HCT116 (cell line): ENCODE data around the gene SLC66A1. TPM values are rescaled to one million over a fixed set of nuclear protein-coding genes. Genes with fewer than 3 reads are reported as not detected.

Experiments
- ATAC-seq: fragments of 200-7000 bp; cut with Tn5 transposase; 2 replicates; pipeline ENCODE4 v1.9.1; 2020; ENCODE audit warnings: mild to moderate bottlenecking, moderate library complexity
- BruUV-seq: library from RNA; stranded (reverse); fragments of 400-500 nt; replicated peaks from 2 replicates; lab custom pipeline; 2021; lab: Mats Ljungman, UMichigan
- CTCF ChIA-PET: fragments of 300-600 bp; sonication (Branson Sonifier 250); formaldehyde crosslinking; loops from one replicate; lab custom pipeline; 2021; ENCODE audit warnings: antibody characterized with exemption; lab: Charles Lee
- POLR2A ChIA-PET: fragments of 300-600, 350-600 bp; sonication (Branson Sonifier 250); formaldehyde crosslinking; loops from one replicate; lab custom pipeline; 2021; ENCODE audit warnings: antibody characterized with exemption; lab: Charles Lee
- RAD21 ChIA-PET, 2 experiments: fragments of 300-600 bp; sonication (Branson Sonifier 250); formaldehyde crosslinking; loops; one replicate each; lab custom pipeline; 2023; ENCODE audit warnings: low total read pairs in 2 of 2; ENCODE audit not compliant: uncharacterized antibody in 2 of 2, unreplicated experiment in 2 of 2, low non-redundant PET in 1 of 2; lab: Charles Lee
- DNase-seq: peaks from one replicate; pipeline ENCODE4 v3.0.0-alpha.2; 2010; ENCODE audit warnings: low read depth, low spot score
- H2AFZ ChIP-seq: fragments of 200-600 bp; shearing (Covaris generic), sonication (generic); 2 replicates; pipeline ENCODE4 v1.6.1; 2017; ENCODE audit warnings: low read depth, mixed run types, mixed read lengths, antibody characterized with exemption, low read length; ENCODE audit not compliant: poor library complexity, severe bottlenecking
- H3K27ac ChIP-seq: 2 replicates; pipeline ENCODE4 v1.5.1; 2012; ENCODE audit warnings: low read depth, low read length
- H3K27me3 ChIP-seq: fragments of 200-600 bp; sonication (generic); 2 replicates; pipeline ENCODE4 v1.6.1; 2016; ENCODE audit warnings: mixed run types, low read length, mixed read lengths; ENCODE audit not compliant: insufficient read depth
- H3K36me3 ChIP-seq, 2 experiments: fragments of 200-500 bp in 1 of 2; fragments of 200-600 bp in 1 of 2; sonication (Bioruptor generic) in 1 of 2; sonication (generic) in 1 of 2; 2 replicates each; pipeline versions ENCODE4 v1.5.1 to v1.6.1; 2014 to 2016; ENCODE audit warnings: low read length in 2 of 2, inconsistent platforms in 1 of 2, mixed read lengths in 1 of 2, mixed run types in 1 of 2; ENCODE audit not compliant: insufficient read depth in 2 of 2, control insufficient read depth in 1 of 2
- H3K4me1 ChIP-seq, 2 experiments: fragments of 200-600 bp in 1 of 2; sonication (generic) in 1 of 2; 2 replicates each; pipeline versions ENCODE4 v1.5.1 to v1.6.1; 2012 to 2017; ENCODE audit warnings: low read length in 2 of 2, inconsistent platforms in 1 of 2, mild to moderate bottlenecking in 1 of 2, mixed read lengths in 1 of 2, mixed run types in 1 of 2, moderate library complexity in 1 of 2; ENCODE audit not compliant: insufficient read depth in 2 of 2, control insufficient read depth in 1 of 2
- H3K4me2 ChIP-seq: fragments of 200-600 bp; sonication (generic); 2 replicates; pipeline ENCODE4 v1.6.1; 2017; ENCODE audit warnings: mixed run types, low read length, mixed read lengths
- H3K4me3 ChIP-seq, 2 experiments: fragments of 200-600 bp in 1 of 2; sonication (generic) in 1 of 2; replicated peaks in 1 of 2; 2 replicates each; pipeline ENCODE4 v1.5.1; 2011 to 2016; ENCODE audit warnings: low read length in 2 of 2, control low read depth in 1 of 2, low read depth in 1 of 2, mild to moderate bottlenecking in 1 of 2, mixed read lengths in 1 of 2, mixed run types in 1 of 2
- H3K79me2 ChIP-seq: fragments of 200-600 bp; sonication (generic); 2 replicates; pipeline ENCODE4 v1.6.1; 2017; ENCODE audit warnings: mild to moderate bottlenecking, mixed run types, low read length, moderate library complexity, mixed read lengths; ENCODE audit not compliant: insufficient read depth
- H3K9ac ChIP-seq: fragments of 200-600 bp; sonication (generic); 2 replicates; pipeline ENCODE4 v1.6.1; 2016; ENCODE audit warnings: low read length, mixed read lengths
- H3K9me2 ChIP-seq: fragments of 200-600 bp; sonication (generic), shearing (Covaris generic); 2 replicates; pipeline ENCODE4 v1.6.1; 2017; ENCODE audit warnings: mixed run types, mild to moderate bottlenecking, moderate library complexity; ENCODE audit not compliant: insufficient read depth
- H3K9me3 ChIP-seq, 2 experiments: fragments of 200-500 bp in 1 of 2; fragments of 200-600 bp in 1 of 2; sonication (Bioruptor generic) in 1 of 2; sonication (generic) in 1 of 2; 2 replicates each; pipeline ENCODE4 v1.6.1; 2014 to 2017; ENCODE audit warnings: low read length in 2 of 2, mixed read lengths in 2 of 2, inconsistent platforms in 1 of 2, low read depth in 1 of 2, mild to moderate bottlenecking in 1 of 2, mixed run types in 1 of 2, moderate library complexity in 1 of 2; ENCODE audit not compliant: control insufficient read depth in 1 of 2, insufficient read depth in 1 of 2
- H4K20me1 ChIP-seq: fragments of 200-600 bp; sonication (generic), shearing (Covaris generic); 2 replicates; pipeline ENCODE4 v1.6.1; 2017; ENCODE audit warnings: mixed run types, mild to moderate bottlenecking, moderate library complexity; ENCODE audit not compliant: insufficient read depth
- CBX3 ChIP-seq: IDR thresholded peaks from 2 replicates; pipeline ENCODE4 v1.6.1; 2012; ENCODE audit warnings: low read depth
- CEBPB ChIP-seq: IDR thresholded peaks from 2 replicates; pipeline ENCODE4 v1.6.1; 2012; ENCODE audit warnings: low read depth
- ELF1 ChIP-seq: IDR thresholded peaks from 2 replicates; pipeline ENCODE4 v1.6.1; 2012; ENCODE audit warnings: low read depth, borderline replicate concordance
- EZH2 ChIP-seq: fragments of 200-600 bp; sonication (generic); IDR thresholded peaks from 2 replicates; pipeline ENCODE4 v1.6.1; 2017; ENCODE audit warnings: antibody characterized with exemption, mixed run types
- EZH2phosphoT487 ChIP-seq: fragments of 200-600 bp; IDR thresholded peaks from 2 replicates; pipeline ENCODE4 v1.6.1; 2018; ENCODE audit warnings: antibody characterized with exemption, borderline replicate concordance
- FOSL1 ChIP-seq: IDR thresholded peaks from 2 replicates; pipeline ENCODE4 v1.6.1; 2012; ENCODE audit warnings: low read depth
- JUND ChIP-seq: IDR thresholded peaks from 2 replicates; pipeline ENCODE4 v1.6.1; 2012
- SP1 ChIP-seq: IDR thresholded peaks from 2 replicates; pipeline ENCODE4 v1.6.1; 2012; ENCODE audit warnings: low read depth
- SRF ChIP-seq: IDR thresholded peaks from 2 replicates; pipeline ENCODE4 v1.6.1; 2012; ENCODE audit warnings: low read depth
- TCF7L2 ChIP-seq: IDR thresholded peaks from 2 replicates; pipeline ENCODE4 v1.7.0; 2011; ENCODE audit warnings: borderline replicate concordance, inconsistent platforms; ENCODE audit not compliant: insufficient read depth, insufficient read length; ENCODE audit errors: extremely low read depth
- YY1 ChIP-seq: IDR thresholded peaks from 2 replicates; pipeline ENCODE4 v1.6.1; 2011; ENCODE audit warnings: low read length, low read depth, moderate library complexity, mild to moderate bottlenecking; ENCODE audit not compliant: insufficient replicate concordance; ENCODE audit errors: extremely low read depth
- ZFX ChIP-seq: fragments of 450-650 bp; IDR thresholded peaks from 2 replicates; pipeline ENCODE4 v1.6.1; 2017
- ZNF274 ChIP-seq: fragments of 200-500 bp; sonication (Bioruptor generic); IDR thresholded peaks from 2 replicates; pipeline ENCODE4 v1.6.1; 2014; ENCODE audit warnings: mild to moderate bottlenecking, low read depth, low read length, inconsistent platforms
- intact Hi-C: fragments of 100-400 bp; cut with micrococcal nuclease; formaldehyde crosslinking; loops from 2 replicates; pipeline ENCODE4 v1.10.0; 2022
- total RNA-seq: library from RNA; stranded (reverse); gene quantifications from one replicate; pipeline ENCODE4 v1.2.1, GENCODE V29; 2021; ENCODE audit not compliant: unreplicated experiment
- TF ChIP-seq, protein P1 (sequence below), 3 experiments: fragments of 200-600 bp in 1 of 3; sonication (generic) in 1 of 3; IDR thresholded peaks in 2 of 3; conservative IDR thresholded peaks in 1 of 3; 2 replicates each; pipeline ENCODE4 v1.5.1; 2012 to 2017; ENCODE audit warnings: low read depth in 2 of 3, low read length in 2 of 3, antibody characterized with exemption in 1 of 3, borderline replicate concordance in 1 of 3, control low read depth in 1 of 3, mild to moderate bottlenecking in 1 of 3, mixed read lengths in 1 of 3, mixed run types in 1 of 3, moderate library complexity in 1 of 3; ENCODE audit not compliant: insufficient read depth in 1 of 3
- TF ChIP-seq, protein P2 (sequence below): IDR thresholded peaks from 2 replicates; pipeline ENCODE4 v1.6.1; 2012; ENCODE audit warnings: low read depth
- TF ChIP-seq, protein P3 (sequence below): IDR thresholded peaks from 2 replicates; pipeline ENCODE4 v1.6.1; 2012

Gene SLC66A1
- total RNA-seq, 1 experiment from 2014 or later, result 11.1 TPM

DNA sequence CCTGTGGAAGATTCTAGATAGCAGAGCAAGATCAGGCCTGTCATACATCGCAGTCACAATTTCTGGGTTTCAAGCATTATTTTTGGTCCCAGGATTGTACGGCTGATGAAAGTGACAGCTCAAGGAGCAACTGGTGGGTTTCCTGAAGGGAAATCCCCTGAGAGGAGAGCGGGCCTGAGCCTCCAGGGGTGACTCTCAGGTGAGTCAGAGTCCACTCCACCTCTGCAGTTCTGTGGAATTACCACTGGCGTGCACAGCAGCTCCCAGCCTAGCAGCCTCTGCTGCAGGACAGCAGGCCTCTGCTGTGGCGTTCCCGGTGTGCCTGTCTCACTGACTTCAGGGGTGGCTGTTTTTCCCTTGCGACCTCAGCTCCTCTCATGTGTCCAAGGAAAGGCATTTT, 24.4 kb downstream of the SLC66A1 start:
- BruUV-seq, result no TSS peak
- CTCF ChIA-PET, result no interaction called here
- H3K36me3 ChIP-seq, result no peaks in the 10 kb centered on the region; a peak in 1 of 4 replicates

DNA sequence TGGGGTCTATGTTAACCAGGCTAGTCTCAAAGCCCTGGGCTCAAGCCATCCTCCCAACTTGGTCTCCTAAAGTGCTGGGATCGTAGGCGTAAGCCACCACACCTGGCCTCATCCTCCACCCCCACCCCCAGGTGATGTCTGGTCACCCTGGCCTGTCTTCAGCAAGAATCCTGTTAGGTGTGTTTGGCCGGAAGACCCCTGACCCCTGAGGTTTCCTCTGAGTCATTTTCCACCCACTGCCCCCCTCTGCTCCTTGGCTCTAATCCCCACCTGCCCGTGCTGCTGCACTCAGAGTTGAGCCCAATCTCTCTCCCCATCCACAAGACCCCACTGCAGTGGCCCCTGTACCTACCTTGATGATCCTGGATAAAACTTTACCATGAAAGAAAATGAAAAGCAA, 25.2 kb downstream of the SLC66A1 start:
- ChIA-PET RAD21 (no interaction called here), CTCF (interaction anchor here (0.9 kb wide), 1 partner anchor 92 kb away, joined by 3 read pairs; no protein-coding TSS in a partner anchor), POLR2A (no interaction called here)
- Histone ChIP-seq H3K9me2 (no peaks in the 10 kb centered on the region), H3K4me1 (peaks cover 34 to 58% of the 10 kb centered on the region in 2 experiments), H4K20me1 (no peaks in the 10 kb centered on the region), H3K27ac (peak overlapping the region; percentile 37; the same call in 1 of the 2 replicates), H3K27me3 (no peaks in the 10 kb centered on the region), H3K4me2 (peak overlapping the region; percentile 58), H3K9me3 (no peaks in the 10 kb centered on the region), H3K4me3 (peak overlapping the region in 1 of 2 experiments; percentile 6; a peak in 1 of 4 replicates), H3K36me3 (no peaks in the 10 kb centered on the region; a peak in 1 of 4 replicates), H3K79me2 (no peaks in the 10 kb centered on the region), H2AFZ (no peak overlapping the region), H3K9ac (no peak overlapping the region)
- intact Hi-C loops, result no loop called here
- ATAC-seq (peak; percentile 31), DNase-seq (peak; percentile 18)
- no TSS peak for BruUV-seq
- TF ChIP-seq ELF1, result no peak
- TF ChIP-seq, protein P1, sequence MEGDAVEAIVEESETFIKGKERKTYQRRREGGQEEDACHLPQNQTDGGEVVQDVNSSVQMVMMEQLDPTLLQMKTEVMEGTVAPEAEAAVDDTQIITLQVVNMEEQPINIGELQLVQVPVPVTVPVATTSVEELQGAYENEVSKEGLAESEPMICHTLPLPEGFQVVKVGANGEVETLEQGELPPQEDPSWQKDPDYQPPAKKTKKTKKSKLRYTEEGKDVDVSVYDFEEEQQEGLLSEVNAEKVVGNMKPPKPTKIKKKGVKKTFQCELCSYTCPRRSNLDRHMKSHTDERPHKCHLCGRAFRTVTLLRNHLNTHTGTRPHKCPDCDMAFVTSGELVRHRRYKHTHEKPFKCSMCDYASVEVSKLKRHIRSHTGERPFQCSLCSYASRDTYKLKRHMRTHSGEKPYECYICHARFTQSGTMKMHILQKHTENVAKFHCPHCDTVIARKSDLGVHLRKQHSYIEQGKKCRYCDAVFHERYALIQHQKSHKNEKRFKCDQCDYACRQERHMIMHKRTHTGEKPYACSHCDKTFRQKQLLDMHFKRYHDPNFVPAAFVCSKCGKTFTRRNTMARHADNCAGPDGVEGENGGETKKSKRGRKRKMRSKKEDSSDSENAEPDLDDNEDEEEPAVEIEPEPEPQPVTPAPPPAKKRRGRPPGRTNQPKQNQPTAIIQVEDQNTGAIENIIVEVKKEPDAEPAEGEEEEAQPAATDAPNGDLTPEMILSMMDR (IDR thresholded peaks at IDR 0.05 in 2 of 3, conservative IDR thresholded peaks at IDR 0.05 in 1 of 3; ENCODE audit: borderline replicate concordance in 1 of 3, insufficient read depth in 1 of 3, low read depth in 2 of 3, low read length in 2 of 3), result no peak
- TF ChIP-seq CBX3, result no peak
- no peak for TF ChIP-seq YY1
- TF ChIP-seq, protein P2, sequence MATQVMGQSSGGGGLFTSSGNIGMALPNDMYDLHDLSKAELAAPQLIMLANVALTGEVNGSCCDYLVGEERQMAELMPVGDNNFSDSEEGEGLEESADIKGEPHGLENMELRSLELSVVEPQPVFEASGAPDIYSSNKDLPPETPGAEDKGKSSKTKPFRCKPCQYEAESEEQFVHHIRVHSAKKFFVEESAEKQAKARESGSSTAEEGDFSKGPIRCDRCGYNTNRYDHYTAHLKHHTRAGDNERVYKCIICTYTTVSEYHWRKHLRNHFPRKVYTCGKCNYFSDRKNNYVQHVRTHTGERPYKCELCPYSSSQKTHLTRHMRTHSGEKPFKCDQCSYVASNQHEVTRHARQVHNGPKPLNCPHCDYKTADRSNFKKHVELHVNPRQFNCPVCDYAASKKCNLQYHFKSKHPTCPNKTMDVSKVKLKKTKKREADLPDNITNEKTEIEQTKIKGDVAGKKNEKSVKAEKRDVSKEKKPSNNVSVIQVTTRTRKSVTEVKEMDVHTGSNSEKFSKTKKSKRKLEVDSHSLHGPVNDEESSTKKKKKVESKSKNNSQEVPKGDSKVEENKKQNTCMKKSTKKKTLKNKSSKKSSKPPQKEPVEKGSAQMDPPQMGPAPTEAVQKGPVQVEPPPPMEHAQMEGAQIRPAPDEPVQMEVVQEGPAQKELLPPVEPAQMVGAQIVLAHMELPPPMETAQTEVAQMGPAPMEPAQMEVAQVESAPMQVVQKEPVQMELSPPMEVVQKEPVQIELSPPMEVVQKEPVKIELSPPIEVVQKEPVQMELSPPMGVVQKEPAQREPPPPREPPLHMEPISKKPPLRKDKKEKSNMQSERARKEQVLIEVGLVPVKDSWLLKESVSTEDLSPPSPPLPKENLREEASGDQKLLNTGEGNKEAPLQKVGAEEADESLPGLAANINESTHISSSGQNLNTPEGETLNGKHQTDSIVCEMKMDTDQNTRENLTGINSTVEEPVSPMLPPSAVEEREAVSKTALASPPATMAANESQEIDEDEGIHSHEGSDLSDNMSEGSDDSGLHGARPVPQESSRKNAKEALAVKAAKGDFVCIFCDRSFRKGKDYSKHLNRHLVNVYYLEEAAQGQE, result no peak
- no peak for TF ChIP-seq SP1
- TF ChIP-seq SRF, result no peak
- TF ChIP-seq EZH2phosphoT487, result no peak
- no peak for TF ChIP-seq FOSL1
- TF ChIP-seq ZNF274, result no peak
- TF ChIP-seq TCF7L2, result no peak
- TF ChIP-seq, protein P3, sequence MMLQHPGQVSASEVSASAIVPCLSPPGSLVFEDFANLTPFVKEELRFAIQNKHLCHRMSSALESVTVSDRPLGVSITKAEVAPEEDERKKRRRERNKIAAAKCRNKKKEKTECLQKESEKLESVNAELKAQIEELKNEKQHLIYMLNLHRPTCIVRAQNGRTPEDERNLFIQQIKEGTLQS, result no peak

More for the DNA sequence above, 24.4 kb downstream of the SLC66A1 start:
- H3K9me3 ChIP-seq, result no peaks in the 10 kb centered on the region
- H3K9me2 ChIP-seq, result no peaks in the 10 kb centered on the region
- no peaks in the 10 kb centered on the region for H4K20me1 ChIP-seq
- H3K79me2 ChIP-seq, result no peaks in the 10 kb centered on the region
- peak overlapping the region; percentile 24; the same call in 1 of the 2 replicates for H3K9ac ChIP-seq
- H3K27ac ChIP-seq, result peak overlapping the region; percentile 6; the same call in 1 of the 2 replicates
- ChIA-PET POLR2A (no interaction called here), RAD21 (no interaction called here)
- no peak overlapping the region for H2AFZ ChIP-seq
- peak overlapping the region; percentile 58 for H3K4me2 ChIP-seq
- DNase-seq, result no peak
- peaks cover 34 to 55% of the 10 kb centered on the region in 2 experiments for H3K4me1 ChIP-seq
- peak; percentile 47 for ATAC-seq
- no peak for TF ChIP-seq EZH2phosphoT487
- no peak for TF ChIP-seq EZH2
- peak; percentile 35; the same call in 1 of the 2 replicates for TF ChIP-seq JUND
- TF ChIP-seq FOSL1, result peak; percentile 58
- no peak for TF ChIP-seq CEBPB
- 0 out of 2 replicates have a peak, but pooled peaks have one; percentile 22 for TF ChIP-seq ZFX
- TF ChIP-seq ZNF274, result no peak
- no peak overlapping the region for H3K4me3 ChIP-seq
- intact Hi-C loops, result no loop called here
- H3K27me3 ChIP-seq, result no peaks in the 10 kb centered on the region
